Suprapubic skin (tissue), 4 donors: ENCODE data around the gene CASKIN1.

Source experiments
- POLR2A ChIP-seq, 2 donors: fragments of 450-650 bp; IDR thresholded peaks; one replicate each; pipeline ENCODE4 v1.6.1; 2017; ENCODE audit warnings: antibody characterized with exemption in 2 of 2, mild to moderate bottlenecking in 2 of 2, moderate library complexity in 2 of 2
- POLR2AphosphoS5 ChIP-seq, 3 donors: sonication (generic); formaldehyde crosslinking; IDR thresholded peaks; one replicate each; pipeline ENCODE4 v1.6.1; 2017; ENCODE audit warnings: antibody characterized with exemption in 3 of 3
- TF ChIP-seq, protein P1 (sequence below), 2 donors: fragments of 200-600 bp in 1 of 2; fragments of 450-650 bp in 1 of 2; sonication (generic) in 1 of 2; IDR thresholded peaks; one replicate each; pipeline ENCODE4 v1.5.1; 2016 to 2019; ENCODE audit warnings: antibody characterized with exemption in 2 of 2, mild to moderate bottlenecking in 1 of 2, moderate library complexity in 1 of 2

DNA sequence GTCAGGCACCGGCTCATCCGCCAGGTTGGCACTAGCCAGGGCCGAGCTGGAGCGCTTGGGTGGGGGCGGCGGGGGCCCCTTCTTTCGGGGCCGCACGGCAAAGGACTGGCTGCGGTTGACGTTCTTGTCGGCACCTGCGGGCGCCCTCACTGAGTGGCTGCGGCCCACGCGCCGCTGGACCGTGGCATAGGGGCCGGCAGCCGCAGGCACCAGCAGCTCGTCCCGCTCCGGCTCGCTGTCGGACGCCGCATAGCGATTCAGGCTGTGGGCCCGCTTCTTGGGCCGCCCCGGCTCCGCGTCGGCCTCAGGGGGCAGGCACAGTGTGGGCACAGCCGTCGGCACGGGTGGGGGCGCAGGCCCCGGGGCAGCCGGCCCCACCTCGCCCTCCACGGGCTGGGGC lies 15.9 kb downstream of the CASKIN1 start:
- TF ChIP-seq, protein P1, sequence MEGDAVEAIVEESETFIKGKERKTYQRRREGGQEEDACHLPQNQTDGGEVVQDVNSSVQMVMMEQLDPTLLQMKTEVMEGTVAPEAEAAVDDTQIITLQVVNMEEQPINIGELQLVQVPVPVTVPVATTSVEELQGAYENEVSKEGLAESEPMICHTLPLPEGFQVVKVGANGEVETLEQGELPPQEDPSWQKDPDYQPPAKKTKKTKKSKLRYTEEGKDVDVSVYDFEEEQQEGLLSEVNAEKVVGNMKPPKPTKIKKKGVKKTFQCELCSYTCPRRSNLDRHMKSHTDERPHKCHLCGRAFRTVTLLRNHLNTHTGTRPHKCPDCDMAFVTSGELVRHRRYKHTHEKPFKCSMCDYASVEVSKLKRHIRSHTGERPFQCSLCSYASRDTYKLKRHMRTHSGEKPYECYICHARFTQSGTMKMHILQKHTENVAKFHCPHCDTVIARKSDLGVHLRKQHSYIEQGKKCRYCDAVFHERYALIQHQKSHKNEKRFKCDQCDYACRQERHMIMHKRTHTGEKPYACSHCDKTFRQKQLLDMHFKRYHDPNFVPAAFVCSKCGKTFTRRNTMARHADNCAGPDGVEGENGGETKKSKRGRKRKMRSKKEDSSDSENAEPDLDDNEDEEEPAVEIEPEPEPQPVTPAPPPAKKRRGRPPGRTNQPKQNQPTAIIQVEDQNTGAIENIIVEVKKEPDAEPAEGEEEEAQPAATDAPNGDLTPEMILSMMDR (IDR thresholded peaks at IDR 0.05) = no peak
- no peak for TF ChIP-seq POLR2AphosphoS5 (IDR thresholded peaks at IDR 0.05)
- TF ChIP-seq POLR2A (IDR thresholded peaks at IDR 0.05) = no peak
